Measurements from ENCODE around the gene ABCC8. TPM values are rescaled to one million over a fixed set of nuclear protein-coding genes. Genes with fewer than 3 reads are reported as not detected.

Gene ABCC8
- total RNA-seq, 4 donors from 2014 or later = 0.23 to 1.9 (median 0.62) TPM; not detected in 1

DNA sequence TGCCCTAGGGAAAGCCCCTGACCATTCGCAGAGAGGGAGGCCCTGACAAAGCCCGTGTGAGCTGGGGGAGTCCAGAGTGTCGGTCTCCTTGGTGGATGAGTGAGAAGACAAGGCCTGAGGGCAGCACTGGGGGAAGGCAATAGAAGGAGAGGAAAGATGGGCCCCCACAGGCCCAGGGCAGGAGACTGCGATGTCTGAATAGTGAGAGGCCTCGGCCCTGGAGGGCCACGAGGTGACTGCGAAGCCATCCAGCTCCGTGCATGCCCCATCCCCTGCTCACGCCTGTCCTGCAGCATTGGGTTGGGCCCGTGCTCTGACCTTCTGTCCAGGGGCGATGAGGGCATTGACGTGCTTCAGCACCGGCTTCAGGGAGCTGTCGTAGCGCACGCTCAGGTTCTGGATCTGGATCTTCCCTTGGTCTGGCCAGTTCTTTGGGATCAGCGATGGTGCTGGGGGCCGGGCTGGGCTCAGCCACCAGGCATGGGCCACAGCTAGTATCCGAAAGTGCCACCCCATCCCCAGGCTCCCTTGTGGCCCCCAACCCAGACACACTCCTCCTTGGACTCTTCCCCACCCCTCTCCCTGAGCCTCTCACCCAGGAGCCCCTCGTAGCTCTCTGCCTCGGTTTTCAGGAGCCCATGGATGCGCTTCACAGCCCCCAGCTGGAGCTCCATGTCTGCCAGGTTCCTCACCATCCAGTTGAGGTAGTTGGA is 79.9 kb downstream of the ABCC8 start:
- H3K9me3 ChIP-seq = no peaks in the 10 kb centered on the region
- H3K27ac ChIP-seq = no peak overlapping the region
- TF ChIP-seq, protein P1, sequence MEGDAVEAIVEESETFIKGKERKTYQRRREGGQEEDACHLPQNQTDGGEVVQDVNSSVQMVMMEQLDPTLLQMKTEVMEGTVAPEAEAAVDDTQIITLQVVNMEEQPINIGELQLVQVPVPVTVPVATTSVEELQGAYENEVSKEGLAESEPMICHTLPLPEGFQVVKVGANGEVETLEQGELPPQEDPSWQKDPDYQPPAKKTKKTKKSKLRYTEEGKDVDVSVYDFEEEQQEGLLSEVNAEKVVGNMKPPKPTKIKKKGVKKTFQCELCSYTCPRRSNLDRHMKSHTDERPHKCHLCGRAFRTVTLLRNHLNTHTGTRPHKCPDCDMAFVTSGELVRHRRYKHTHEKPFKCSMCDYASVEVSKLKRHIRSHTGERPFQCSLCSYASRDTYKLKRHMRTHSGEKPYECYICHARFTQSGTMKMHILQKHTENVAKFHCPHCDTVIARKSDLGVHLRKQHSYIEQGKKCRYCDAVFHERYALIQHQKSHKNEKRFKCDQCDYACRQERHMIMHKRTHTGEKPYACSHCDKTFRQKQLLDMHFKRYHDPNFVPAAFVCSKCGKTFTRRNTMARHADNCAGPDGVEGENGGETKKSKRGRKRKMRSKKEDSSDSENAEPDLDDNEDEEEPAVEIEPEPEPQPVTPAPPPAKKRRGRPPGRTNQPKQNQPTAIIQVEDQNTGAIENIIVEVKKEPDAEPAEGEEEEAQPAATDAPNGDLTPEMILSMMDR (IDR thresholded peaks at IDR 0.05) = no peak
- TF ChIP-seq POLR2A (IDR thresholded peaks at IDR 0.05) = no peak
- TF ChIP-seq POLR2AphosphoS5 (IDR thresholded peaks at IDR 0.05) = no peak
- no peak for TF ChIP-seq EP300 (IDR thresholded peaks at IDR 0.05)
- no peaks in the 10 kb centered on the region for H3K4me1 ChIP-seq
- no peak for ATAC-seq
- H3K4me3 ChIP-seq = no peak overlapping the region
- no peaks in the 10 kb centered on the region for H3K27me3 ChIP-seq
- no peaks in the 10 kb centered on the region for H3K36me3 ChIP-seq
- 80 to 93% methylated on average over 1 to 10 of the region's 22 CpGs for WGBS, 2 donors (ENCODE audit: low coverage in 1 of 2)

DNA sequence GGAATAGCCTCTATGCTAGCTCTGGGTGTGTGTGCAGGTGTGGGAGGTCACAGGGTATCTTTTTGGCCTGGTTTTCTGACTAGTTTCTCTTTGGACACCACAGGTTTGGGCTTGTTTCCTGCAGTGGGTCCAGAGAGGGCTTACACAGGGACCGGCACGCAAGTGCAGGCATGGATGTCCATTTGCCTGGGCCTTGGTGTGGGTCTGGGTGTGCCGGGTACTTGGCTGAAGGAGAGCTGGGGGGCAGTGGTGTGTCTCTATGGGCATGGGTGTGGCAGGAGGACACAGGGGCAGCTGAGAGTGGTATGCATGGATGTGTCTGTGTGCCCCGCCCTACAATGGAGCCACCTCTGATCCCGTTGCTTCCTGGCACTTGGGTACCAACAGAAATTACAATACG is 80.7 kb downstream of the ABCC8 start:
- H3K4me3 ChIP-seq = no peak overlapping the region
- no peak for ATAC-seq
- no peaks in the 10 kb centered on the region for H3K27me3 ChIP-seq
- no peaks in the 10 kb centered on the region for H3K36me3 ChIP-seq
- TF ChIP-seq, protein P1 (IDR thresholded peaks at IDR 0.05) = no peak
- no peak for TF ChIP-seq POLR2AphosphoS5 (IDR thresholded peaks at IDR 0.05)
- no peak for TF ChIP-seq EP300 (IDR thresholded peaks at IDR 0.05)
- TF ChIP-seq POLR2A (IDR thresholded peaks at IDR 0.05) = no peak
- no peaks in the 10 kb centered on the region for H3K4me1 ChIP-seq
- no peaks in the 10 kb centered on the region for H3K9me3 ChIP-seq
- 80% methylated on average over 1 of the region's 6 CpGs; no CpG with 5 or more reads in 1 of the 2 donors for WGBS, 2 donors (ENCODE audit: low coverage in 1 of 2)
- H3K27ac ChIP-seq = no peak overlapping the region

DNA sequence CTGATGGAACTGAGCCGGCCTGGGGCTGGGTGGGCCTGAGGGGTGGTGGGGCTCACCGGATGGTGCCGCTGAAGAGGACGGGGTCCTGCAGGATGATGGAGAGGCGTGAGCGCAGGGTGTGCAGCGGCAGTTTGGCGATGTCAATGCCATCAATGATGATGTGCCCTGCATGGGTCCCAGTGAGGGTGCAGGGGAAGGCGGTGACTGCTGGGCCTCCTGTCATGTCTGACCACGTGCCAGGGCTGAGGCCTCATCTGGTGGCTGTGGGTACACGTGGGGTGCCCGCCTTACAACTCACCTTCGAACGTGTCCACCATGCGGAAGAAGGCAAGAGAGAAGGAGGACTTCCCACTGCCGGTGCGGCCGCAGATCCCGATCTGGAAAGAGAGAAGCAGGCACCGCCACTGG is 81.1 kb downstream of the ABCC8 start:
- Histone ChIP-seq H3K27ac (no peak overlapping the region), H3K9me3 (no peaks in the 10 kb centered on the region), H3K4me3 (no peak overlapping the region), H3K4me1 (no peaks in the 10 kb centered on the region), H3K27me3 (no peaks in the 10 kb centered on the region), H3K36me3 (no peaks in the 10 kb centered on the region)
- ATAC-seq = no peak
- WGBS, 2 donors (ENCODE audit: low coverage in 1 of 2) = 92% methylated on average over 2 of the region's 20 CpGs; no CpG with 5 or more reads in 1 of the 2 donors
- no peak for TF ChIP-seq POLR2AphosphoS5 (IDR thresholded peaks at IDR 0.05)
- TF ChIP-seq, protein P1 (IDR thresholded peaks at IDR 0.05) = no peak
- no peak for TF ChIP-seq EP300 (IDR thresholded peaks at IDR 0.05)
- TF ChIP-seq POLR2A (IDR thresholded peaks at IDR 0.05) = no peak

DNA sequence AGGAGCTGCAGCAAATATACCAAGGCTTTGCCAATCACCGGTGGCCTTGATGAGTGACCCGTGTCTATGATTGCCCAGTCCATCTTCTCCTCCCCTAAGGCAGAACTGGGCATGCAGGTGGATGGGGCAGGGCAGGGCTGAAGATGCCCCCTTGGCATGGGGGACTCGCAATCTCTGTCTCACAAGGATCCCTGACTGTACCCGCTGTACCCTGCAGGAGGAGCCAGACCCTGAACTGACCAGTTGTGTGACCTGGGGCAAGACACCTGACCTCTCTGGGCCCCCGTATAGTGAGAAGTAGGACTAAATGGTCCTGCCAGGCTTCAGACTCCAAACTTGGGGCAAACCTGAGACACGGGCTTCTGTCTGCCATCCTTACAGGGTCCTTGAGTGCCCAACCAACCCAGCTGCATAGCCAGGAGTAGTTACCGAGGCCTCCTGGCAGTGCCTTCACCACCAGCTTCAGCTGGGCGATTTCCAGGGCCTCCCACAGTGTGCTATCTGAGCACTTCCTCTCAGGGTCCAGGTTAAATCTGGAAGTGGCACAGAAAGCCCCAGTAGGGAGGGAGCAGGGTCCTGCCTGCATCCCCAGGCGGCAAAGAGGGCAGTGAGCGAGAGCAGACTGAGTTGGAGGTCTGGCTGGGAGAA is 81.8 kb downstream of the ABCC8 start:
- 100% methylated on average over 2 of the region's 10 CpGs; no CpG with 5 or more reads in 1 of the 2 donors for WGBS, 2 donors (ENCODE audit: low coverage in 1 of 2)
- Histone ChIP-seq H3K4me1 (peaks cover 0 to 2% (median under 1%) of the 10 kb centered on the region in 3 donors), H3K36me3 (no peaks in the 10 kb centered on the region), H3K4me3 (no peak overlapping the region), H3K27ac (no peak overlapping the region), H3K27me3 (no peaks in the 10 kb centered on the region), H3K9me3 (no peaks in the 10 kb centered on the region)
- ATAC-seq = no peak
- TF ChIP-seq POLR2A (IDR thresholded peaks at IDR 0.05) (no peak), EP300 (IDR thresholded peaks at IDR 0.05) (no peak), POLR2AphosphoS5 (IDR thresholded peaks at IDR 0.05) (no peak)
- TF ChIP-seq, protein P1 (IDR thresholded peaks at IDR 0.05) = no peak
